GM19328 (cell line): ENCODE measurements around the gene RNF152.

ENCODE experiments used
- ATAC-seq: cut with Tn5 transposase; IDR thresholded peaks from one replicate; pipeline ENCODE4 v1.9.1; 2021; ENCODE audit warnings: mild to moderate bottlenecking, moderate library complexity; ENCODE audit not compliant: unreplicated experiment

Gene RNF152

GRCh38 chr18:61855449-61856378 lies 37.1 kb downstream of the RNF152 start:
- no peak for ATAC-seq

- ATAC-seq = no peak
Measured at GRCh38 chr18:61854578-61855448, 38.0 kb downstream of the RNF152 start.

GRCh38 chr18:61853855-61854254 lies 39.0 kb downstream of the RNF152 start:
- ATAC-seq = no peak

- no peak for ATAC-seq
Measured at GRCh38 chr18:61852496-61852895, 40.3 kb downstream of the RNF152 start.

- no peak for ATAC-seq
Measured at GRCh38 chr18:61851940-61852451, 40.8 kb downstream of the RNF152 start.

- ATAC-seq = no peak
Measured at GRCh38 chr18:61851279-61851678, 41.5 kb downstream of the RNF152 start.

GRCh38 chr18:61850756-61851155 lies 42.1 kb downstream of the RNF152 start:
- no peak for ATAC-seq

GRCh38 chr18:61847164-61847791 lies 45.5 kb downstream of the RNF152 start:
- ATAC-seq = no peak

GRCh38 chr18:61845197-61845596 lies 47.6 kb downstream of the RNF152 start:
- no peak for ATAC-seq

- no peak for ATAC-seq
Measured at GRCh38 chr18:61844726-61845125, 48.1 kb downstream of the RNF152 start.

GRCh38 chr18:61842146-61842545 lies 50.7 kb downstream of the RNF152 start:
- no peak for ATAC-seq

GRCh38 chr18:61841706-61842105 lies 51.1 kb downstream of the RNF152 start:
- no peak for ATAC-seq

GRCh38 chr18:61840324-61840723 lies 52.5 kb downstream of the RNF152 start:
- ATAC-seq = no peak

GRCh38 chr18:61838521-61838920 lies 54.3 kb downstream of the RNF152 start:
- no peak for ATAC-seq

GRCh38 chr18:61833978-61834377 lies 58.8 kb downstream of the RNF152 start:
- ATAC-seq = no peak

- no peak for ATAC-seq
Measured at GRCh38 chr18:61833387-61833786, 59.4 kb downstream of the RNF152 start.

- no peak for ATAC-seq
Measured at GRCh38 chr18:61832858-61833257, 59.9 kb downstream of the RNF152 start.

GRCh38 chr18:61831071-61831470 lies 61.7 kb downstream of the RNF152 start:
- no peak for ATAC-seq

- no peak for ATAC-seq
Measured at GRCh38 chr18:61829108-61829507, 63.7 kb downstream of the RNF152 start.

GRCh38 chr18:61827591-61827990 lies 65.2 kb downstream of the RNF152 start:
- ATAC-seq = no peak

GRCh38 chr18:61825386-61825785 lies 67.4 kb downstream of the RNF152 start:
- no peak for ATAC-seq
